SK-N-SH treated with all-trans-retinoic acid at 6 μM for 48 hours (cell line): ENCODE measurements around the gene SLCO3A1.

Experiments used
- ATAC-seq: fragments of 200-7000 bp; cut with Tn5 transposase; 3 replicates; pipeline ENCODE4 v1.9.1; 2020; ENCODE audit warnings: mild to moderate bottlenecking, moderate library complexity
- BACH2 ChIP-seq: fragments of 250-450 bp; sonication (Bioruptor Pico); IDR thresholded peaks from 2 replicates; pipeline ENCODE4 v1.9.0; 2021; ENCODE audit warnings: mild to moderate bottlenecking, borderline replicate concordance
- CREB5 ChIP-seq: fragments of 250-450 bp; sonication (Bioruptor Pico); IDR thresholded peaks from 2 replicates; pipeline ENCODE4 v1.5.1; 2020; ENCODE audit warnings: low read depth, mild to moderate bottlenecking, moderate library complexity
- ESRRG ChIP-seq: fragments of 250-450 bp; sonication (Bioruptor Pico); IDR thresholded peaks from 2 replicates; pipeline ENCODE4 v1.6.1; 2021; ENCODE audit warnings: mild to moderate bottlenecking
- GLIS3 ChIP-seq: fragments of 250-450 bp; sonication (Bioruptor Pico); IDR thresholded peaks from 2 replicates; pipeline ENCODE4 v1.5.0; 2020; ENCODE audit warnings: mild to moderate bottlenecking, moderate library complexity
- OSR1 ChIP-seq: fragments of 250-450 bp; sonication (Bioruptor Pico); IDR thresholded peaks from 2 replicates; pipeline ENCODE4 v1.8.0; 2022; ENCODE audit warnings: moderate library complexity, mild to moderate bottlenecking, inconsistent platforms
- PATZ1 ChIP-seq: fragments of 250-450 bp; sonication (Bioruptor Pico); IDR thresholded peaks from 2 replicates; pipeline ENCODE4 v1.8.0; 2020; ENCODE audit warnings: mild to moderate bottlenecking, moderate library complexity, borderline replicate concordance
- POU6F1 ChIP-seq: fragments of 250-450 bp; sonication (Bioruptor Pico); IDR thresholded peaks from 2 replicates; pipeline ENCODE4 v1.8.0; 2021; ENCODE audit warnings: low read depth, mild to moderate bottlenecking, moderate library complexity, borderline replicate concordance
- PPARA ChIP-seq: fragments of 250-450 bp; sonication (Bioruptor Pico); IDR thresholded peaks from 2 replicates; pipeline ENCODE4 v1.5.0; 2020; ENCODE audit warnings: mild to moderate bottlenecking, borderline replicate concordance
- RARB ChIP-seq: fragments of 250-450 bp; sonication (Bioruptor Pico); IDR thresholded peaks from 2 replicates; pipeline ENCODE4 v1.8.0; 2021; ENCODE audit warnings: mild to moderate bottlenecking, moderate library complexity
- SNAI2 ChIP-seq: fragments of 250-450 bp; sonication (Bioruptor Pico); IDR thresholded peaks from 2 replicates; pipeline ENCODE4 v1.5.0; 2020; ENCODE audit warnings: mild to moderate bottlenecking, moderate library complexity
- TCF4 ChIP-seq: fragments of 250-450 bp; sonication (Bioruptor Pico); IDR thresholded peaks from 2 replicates; pipeline ENCODE4 v1.8.0; 2021; ENCODE audit warnings: mild to moderate bottlenecking, moderate library complexity, borderline replicate concordance
- TOX ChIP-seq: fragments of 250-450 bp; sonication (Bioruptor Pico); IDR thresholded peaks from 2 replicates; pipeline ENCODE4 v1.8.0; 2021; ENCODE audit warnings: mild to moderate bottlenecking, moderate library complexity, borderline replicate concordance
- TSHZ2 ChIP-seq: fragments of 250-450 bp; sonication (Bioruptor Pico); IDR thresholded peaks from 2 replicates; pipeline ENCODE4 v1.5.0; 2020; ENCODE audit warnings: mild to moderate bottlenecking, moderate library complexity
- ZC3H10 ChIP-seq: fragments of 250-450 bp; sonication (Bioruptor Pico); IDR thresholded peaks from 2 replicates; pipeline ENCODE4 v1.5.1; 2021; ENCODE audit warnings: mild to moderate bottlenecking, moderate library complexity
- ZFP3 ChIP-seq: fragments of 250-450 bp; sonication (Bioruptor Pico); IDR thresholded peaks from 2 replicates; pipeline ENCODE4 v1.5.0; 2020; ENCODE audit warnings: mild to moderate bottlenecking, moderate library complexity
- ZFP30 ChIP-seq: fragments of 450-650 bp; formaldehyde crosslinking; IDR thresholded peaks from 2 replicates; pipeline ENCODE4 v1.5.0; 2022; ENCODE audit warnings: mild to moderate bottlenecking, moderate library complexity
- ZNF70 ChIP-seq: fragments of 450-650 bp; formaldehyde crosslinking; IDR thresholded peaks from 2 replicates; pipeline ENCODE4 v1.5.0; 2020; ENCODE audit warnings: mild to moderate bottlenecking, moderate library complexity
- ZNF8 ChIP-seq: fragments of 450-650 bp; formaldehyde crosslinking; IDR thresholded peaks from 2 replicates; pipeline ENCODE4 v1.5.0; 2020; ENCODE audit warnings: mild to moderate bottlenecking, moderate library complexity

The SLCO3A1 gene

GRCh38 chr15:92047900-92048299 is 194.4 kb downstream of the SLCO3A1 start:
- ATAC-seq, result no peak
- TF ChIP-seq ZNF70 (no peak), TSHZ2 (CRISPR knock-in tag) (no peak), BACH2 (no peak), TOX (CRISPR knock-in tag) (no peak), ZFP3 (no peak), CREB5 (no peak), ZFP30 (CRISPR knock-in tag) (no peak), POU6F1 (CRISPR knock-in tag) (no peak), SNAI2 (CRISPR knock-in tag) (no peak), TCF4 (no peak), ESRRG (CRISPR knock-in tag) (no peak), RARB (CRISPR knock-in tag) (no peak), ZC3H10 (CRISPR knock-in tag) (no peak), PPARA (CRISPR knock-in tag) (no peak), GLIS3 (CRISPR knock-in tag) (no peak), PATZ1 (no peak), OSR1 (CRISPR knock-in tag) (no peak)

GRCh38 chr15:92048739-92049138 is 195.2 kb downstream of the SLCO3A1 start:
- TF ChIP-seq POU6F1 (CRISPR knock-in tag) (no peak), TSHZ2 (CRISPR knock-in tag) (no peak), GLIS3 (CRISPR knock-in tag) (no peak)
- TF ChIP-seq, all 23 proteins: peak for 0
- no peak for ATAC-seq

GRCh38 chr15:92049290-92049989 is 195.9 kb downstream of the SLCO3A1 start:
- TF ChIP-seq ZNF8 (CRISPR knock-in tag) (no peak), ZFP3 (no peak)
- no peak for ATAC-seq
